OCI-LY1 (cell line): ENCODE results near the gene TRMT44.

ENCODE experiments used
- EZH2 ChIP-seq: fragments of 200-600 bp; sonication (generic), shearing (Covaris generic); IDR thresholded peaks from 2 replicates; pipeline ENCODE4 v1.8.0; 2017; ENCODE audit warnings: borderline replicate concordance, mixed run types, mild to moderate bottlenecking, antibody characterized with exemption, low read length, moderate library complexity, mixed read lengths
- TF ChIP-seq, protein P1 (sequence below): fragments of 200-600 bp; sonication (generic), shearing (Covaris generic); IDR thresholded peaks from 2 replicates; pipeline ENCODE4 v1.5.1; 2017; ENCODE audit warnings: mild to moderate bottlenecking, antibody characterized with exemption, low read length, moderate library complexity, mixed read lengths

DNA sequence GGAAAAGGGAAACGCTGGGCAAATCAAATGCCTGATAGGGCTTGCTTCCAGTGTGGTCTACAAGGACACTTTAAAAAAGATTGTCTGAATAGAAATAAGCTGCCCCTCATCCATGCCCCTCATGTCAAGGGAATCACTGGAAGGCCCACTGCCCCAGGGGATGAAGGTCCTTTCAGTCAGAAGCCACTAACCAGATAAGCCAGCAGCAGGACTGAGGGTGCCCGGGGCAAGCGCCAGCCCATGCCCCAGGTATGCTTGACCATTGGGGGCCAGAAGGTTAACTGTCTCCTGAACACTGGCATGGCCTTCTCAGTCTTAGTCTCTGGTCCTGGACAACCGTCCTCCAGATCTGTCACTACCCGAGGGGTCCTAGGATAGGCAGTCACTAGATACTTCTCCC is 17.8 kb upstream of the TRMT44 start:
- TF ChIP-seq, protein P1, sequence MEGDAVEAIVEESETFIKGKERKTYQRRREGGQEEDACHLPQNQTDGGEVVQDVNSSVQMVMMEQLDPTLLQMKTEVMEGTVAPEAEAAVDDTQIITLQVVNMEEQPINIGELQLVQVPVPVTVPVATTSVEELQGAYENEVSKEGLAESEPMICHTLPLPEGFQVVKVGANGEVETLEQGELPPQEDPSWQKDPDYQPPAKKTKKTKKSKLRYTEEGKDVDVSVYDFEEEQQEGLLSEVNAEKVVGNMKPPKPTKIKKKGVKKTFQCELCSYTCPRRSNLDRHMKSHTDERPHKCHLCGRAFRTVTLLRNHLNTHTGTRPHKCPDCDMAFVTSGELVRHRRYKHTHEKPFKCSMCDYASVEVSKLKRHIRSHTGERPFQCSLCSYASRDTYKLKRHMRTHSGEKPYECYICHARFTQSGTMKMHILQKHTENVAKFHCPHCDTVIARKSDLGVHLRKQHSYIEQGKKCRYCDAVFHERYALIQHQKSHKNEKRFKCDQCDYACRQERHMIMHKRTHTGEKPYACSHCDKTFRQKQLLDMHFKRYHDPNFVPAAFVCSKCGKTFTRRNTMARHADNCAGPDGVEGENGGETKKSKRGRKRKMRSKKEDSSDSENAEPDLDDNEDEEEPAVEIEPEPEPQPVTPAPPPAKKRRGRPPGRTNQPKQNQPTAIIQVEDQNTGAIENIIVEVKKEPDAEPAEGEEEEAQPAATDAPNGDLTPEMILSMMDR: no peak
- TF ChIP-seq EZH2: no peak
